ENCODE data around the gene SYT17.

Gene SYT17

GRCh38 chr16:19305443-19305842, 137.4 kb downstream of the SYT17 start:
- DNase-seq (ENCODE audit: low read depth in 2 of 2) = no peak
- TF ChIP-seq, protein P1, sequence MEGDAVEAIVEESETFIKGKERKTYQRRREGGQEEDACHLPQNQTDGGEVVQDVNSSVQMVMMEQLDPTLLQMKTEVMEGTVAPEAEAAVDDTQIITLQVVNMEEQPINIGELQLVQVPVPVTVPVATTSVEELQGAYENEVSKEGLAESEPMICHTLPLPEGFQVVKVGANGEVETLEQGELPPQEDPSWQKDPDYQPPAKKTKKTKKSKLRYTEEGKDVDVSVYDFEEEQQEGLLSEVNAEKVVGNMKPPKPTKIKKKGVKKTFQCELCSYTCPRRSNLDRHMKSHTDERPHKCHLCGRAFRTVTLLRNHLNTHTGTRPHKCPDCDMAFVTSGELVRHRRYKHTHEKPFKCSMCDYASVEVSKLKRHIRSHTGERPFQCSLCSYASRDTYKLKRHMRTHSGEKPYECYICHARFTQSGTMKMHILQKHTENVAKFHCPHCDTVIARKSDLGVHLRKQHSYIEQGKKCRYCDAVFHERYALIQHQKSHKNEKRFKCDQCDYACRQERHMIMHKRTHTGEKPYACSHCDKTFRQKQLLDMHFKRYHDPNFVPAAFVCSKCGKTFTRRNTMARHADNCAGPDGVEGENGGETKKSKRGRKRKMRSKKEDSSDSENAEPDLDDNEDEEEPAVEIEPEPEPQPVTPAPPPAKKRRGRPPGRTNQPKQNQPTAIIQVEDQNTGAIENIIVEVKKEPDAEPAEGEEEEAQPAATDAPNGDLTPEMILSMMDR (IDR thresholded peaks at IDR 0.05; ENCODE audit: low read depth, low read length) = no peak
- no peak overlapping the region for H3K4me3 ChIP-seq (replicated peaks in 1 of 2; ENCODE audit: low read depth in 2 of 2, low read length in 2 of 2)

GRCh38 chr16:19307587-19308241, 139.7 kb downstream of the SYT17 start:
- H3K4me3 ChIP-seq (replicated peaks in 1 of 2; ENCODE audit: low read depth in 2 of 2, low read length in 2 of 2) = no peak overlapping the region
- no peak for DNase-seq (ENCODE audit: low read depth in 2 of 2)
- TF ChIP-seq, protein P1 (IDR thresholded peaks at IDR 0.05; ENCODE audit: low read depth, low read length) = no peak

DNA sequence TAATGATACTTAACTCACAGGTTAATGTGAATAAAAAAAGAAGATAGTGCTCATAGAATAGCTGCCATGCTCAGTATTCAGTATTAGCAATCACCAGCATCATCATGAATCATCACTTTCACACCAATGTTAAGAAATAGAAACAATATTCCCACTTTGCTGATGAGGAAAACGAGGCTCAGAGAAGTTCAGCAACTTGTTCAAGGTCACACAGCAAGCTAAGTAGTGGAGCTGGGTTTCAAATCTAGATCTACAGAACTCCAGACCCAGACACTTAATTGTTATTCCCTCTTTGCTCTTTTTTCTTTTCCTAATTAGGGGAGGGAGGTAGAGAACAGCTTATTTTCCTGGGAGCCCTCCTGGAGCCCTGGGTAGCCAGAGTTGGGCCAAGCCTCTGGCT, 140.4 kb downstream of the SYT17 start:
- TF ChIP-seq, protein P1 (IDR thresholded peaks at IDR 0.05; ENCODE audit: low read depth, low read length) = no peak
- DNase-seq (ENCODE audit: low read depth in 2 of 2) = no peak
- no peak overlapping the region for H3K4me3 ChIP-seq (replicated peaks in 1 of 2; ENCODE audit: low read depth in 2 of 2, low read length in 2 of 2)

- TF ChIP-seq, protein P1 (IDR thresholded peaks at IDR 0.05; ENCODE audit: low read depth, low read length) = no peak
- DNase-seq (ENCODE audit: low read depth in 2 of 2) = no peak
- no peak overlapping the region for H3K4me3 ChIP-seq (replicated peaks in 1 of 2; ENCODE audit: low read depth in 2 of 2, low read length in 2 of 2)
These were observed 141.1 kb downstream of the SYT17 start for GRCh38 chr16:19309178-19309577.

DNA sequence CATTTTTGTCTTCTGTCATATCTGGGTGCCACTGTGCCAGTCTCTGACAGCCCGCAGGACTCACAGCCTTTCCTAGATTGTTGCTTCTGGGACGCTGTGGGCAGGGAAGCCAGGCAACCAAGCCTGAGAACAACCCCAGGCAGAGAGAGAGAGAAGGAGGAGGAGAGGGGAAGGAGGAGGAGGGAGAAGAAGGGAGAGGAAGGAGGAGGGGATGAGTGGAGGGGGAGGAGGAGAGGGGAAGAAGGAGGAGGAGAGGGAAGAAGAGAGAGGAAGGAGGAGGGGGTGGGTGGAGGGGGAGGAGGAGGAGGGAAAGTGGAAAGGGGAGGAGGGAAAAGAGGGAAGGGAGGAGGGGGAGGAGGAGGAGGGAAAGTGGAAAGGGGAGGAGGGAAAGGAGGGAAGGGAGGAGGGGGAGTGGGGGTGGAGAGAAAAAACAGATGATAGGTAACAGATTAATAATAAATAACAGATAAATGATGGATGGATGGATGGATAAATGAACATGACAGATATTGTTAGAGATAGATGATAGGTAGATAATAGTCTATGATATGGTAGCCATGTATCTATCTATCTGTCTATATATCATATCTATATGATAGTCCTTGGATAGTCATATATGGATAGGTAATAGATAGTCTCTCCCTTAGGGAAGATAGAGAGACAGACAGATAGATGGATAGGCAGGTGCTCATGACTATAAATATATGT, 146.8 kb downstream of the SYT17 start:
- DNase-seq (ENCODE audit: low read depth in 2 of 2) = no peak
- TF ChIP-seq, protein P1 (IDR thresholded peaks at IDR 0.05; ENCODE audit: low read depth, low read length) = no peak

GRCh38 chr16:19315889-19316433, 147.9 kb downstream of the SYT17 start:
- TF ChIP-seq, protein P1 (IDR thresholded peaks at IDR 0.05; ENCODE audit: low read depth, low read length) = no peak
- DNase-seq (ENCODE audit: low read depth in 2 of 2) = no peak
- no peak overlapping the region for H3K4me3 ChIP-seq (replicated peaks in 1 of 2; ENCODE audit: low read depth in 2 of 2, low read length in 2 of 2)

More for the DNA sequence above, 146.8 kb downstream of the SYT17 start:
- no peak overlapping the region for H3K4me3 ChIP-seq (replicated peaks in 1 of 2; ENCODE audit: low read depth in 2 of 2, low read length in 2 of 2)
